Mucosa of stomach (tissue), 1 donor: ENCODE results near the gene ELAC2.
"Not testable (repeated sequence)": the region's sequence is repeated elsewhere in the genome, so short reads cannot be mapped to it uniquely, and the experiment has no call there.

Source experiments
- H3K27me3 ChIP-seq: one replicate; pipeline ENCODE4 v1.7.0; 2013; ENCODE audit warnings: mild to moderate bottlenecking, low read length; ENCODE audit not compliant: control insufficient read depth, insufficient read depth
- H3K36me3 ChIP-seq: one replicate; pipeline ENCODE4 v1.7.0; 2013; ENCODE audit warnings: low read length; ENCODE audit not compliant: control insufficient read depth, insufficient read depth
- H3K4me1 ChIP-seq: one replicate; pipeline ENCODE4 v1.7.0; 2013; ENCODE audit warnings: mild to moderate bottlenecking, low read length; ENCODE audit not compliant: control insufficient read depth, insufficient read depth
- H3K4me3 ChIP-seq: one replicate; pipeline ENCODE4 v1.7.0; 2013; ENCODE audit warnings: low read length
- H3K9ac ChIP-seq: one replicate; pipeline ENCODE4 v1.7.0; 2013; ENCODE audit warnings: mild to moderate bottlenecking, low read length, moderate library complexity
- H3K9me3 ChIP-seq: one replicate; pipeline ENCODE4 v1.7.0; 2013; ENCODE audit warnings: mild to moderate bottlenecking, low read length, moderate library complexity; ENCODE audit not compliant: control insufficient read depth
- donor health status: Pancreatic carcinoma.

ELAC2 gene

GRCh38 chr17:12983991-12984884 is 33.6 kb downstream of the ELAC2 start:
- H3K9ac ChIP-seq: no peak overlapping the region
- no peaks in the 10 kb centered on the region for H3K36me3 ChIP-seq
- no peaks in the 10 kb centered on the region for H3K27me3 ChIP-seq
- H3K9me3 ChIP-seq: no peaks in the 10 kb centered on the region
- H3K4me1 ChIP-seq: no peaks in the 10 kb centered on the region
- H3K4me3 ChIP-seq: no peak overlapping the region

- Histone ChIP-seq H3K27me3 (no peaks in the 10 kb centered on the region), H3K4me1 (no peaks in the 10 kb centered on the region), H3K4me3 (no peak overlapping the region), H3K36me3 (no peaks in the 10 kb centered on the region), H3K9me3 (no peaks in the 10 kb centered on the region), H3K9ac (no peak overlapping the region)
Observed at GRCh38 chr17:12982224-12982623, 35.6 kb downstream of the ELAC2 start.

- no peak overlapping the region for H3K4me3 ChIP-seq
- H3K27me3 ChIP-seq: no peaks in the 10 kb centered on the region
- H3K9me3 ChIP-seq: no peaks in the 10 kb centered on the region
Observed at GRCh38 chr17:12979826-12980500, 37.9 kb downstream of the ELAC2 start.

GRCh38 chr17:12979246-12979645 is 38.6 kb downstream of the ELAC2 start:
- H3K4me1 ChIP-seq: no peaks in the 10 kb centered on the region
- no peak overlapping the region for H3K4me3 ChIP-seq
- H3K27me3 ChIP-seq: no peaks in the 10 kb centered on the region
- H3K9me3 ChIP-seq: no peaks in the 10 kb centered on the region
- no peaks in the 10 kb centered on the region for H3K36me3 ChIP-seq
- no peak overlapping the region for H3K9ac ChIP-seq

More at GRCh38 chr17:12979826-12980500, 37.9 kb downstream of the ELAC2 start:
- H3K36me3 ChIP-seq: no peaks in the 10 kb centered on the region
- no peak overlapping the region for H3K9ac ChIP-seq
- H3K4me1 ChIP-seq: no peaks in the 10 kb centered on the region

GRCh38 chr17:12978787-12979186 is 39.0 kb downstream of the ELAC2 start:
- H3K27me3 ChIP-seq, H3K4me1 ChIP-seq, H3K9me3 ChIP-seq, H3K4me3 ChIP-seq, H3K36me3 ChIP-seq, H3K9ac ChIP-seq: not testable (repeated sequence)

- Histone ChIP-seq H3K36me3 (no peaks in the 10 kb centered on the region), H3K9ac (no peak overlapping the region), H3K4me1 (peaks cover 6% of the 10 kb centered on the region), H3K9me3 (no peaks in the 10 kb centered on the region), H3K4me3 (no peak overlapping the region), H3K27me3 (no peaks in the 10 kb centered on the region)
Observed at GRCh38 chr17:12977008-12977751, 40.6 kb downstream of the ELAC2 start.

- Histone ChIP-seq H3K9ac (no peak overlapping the region), H3K36me3 (no peaks in the 10 kb centered on the region), H3K4me3 (no peak overlapping the region), H3K27me3 (no peaks in the 10 kb centered on the region), H3K9me3 (no peaks in the 10 kb centered on the region), H3K4me1 (peaks cover 6% of the 10 kb centered on the region)
Observed at GRCh38 chr17:12974005-12974531, 43.8 kb downstream of the ELAC2 start.

GRCh38 chr17:12973496-12974004 is 44.3 kb downstream of the ELAC2 start:
- Histone ChIP-seq H3K9me3 (no peaks in the 10 kb centered on the region), H3K4me1 (peaks cover 6% of the 10 kb centered on the region), H3K9ac (no peak overlapping the region), H3K4me3 (no peak overlapping the region), H3K36me3 (no peaks in the 10 kb centered on the region), H3K27me3 (no peaks in the 10 kb centered on the region)

- Histone ChIP-seq H3K9ac (no peak overlapping the region), H3K27me3 (no peaks in the 10 kb centered on the region), H3K36me3 (no peaks in the 10 kb centered on the region), H3K4me3 (no peak overlapping the region), H3K9me3 (no peaks in the 10 kb centered on the region), H3K4me1 (no peaks in the 10 kb centered on the region)
Observed at GRCh38 chr17:12967962-12968361, 49.9 kb downstream of the ELAC2 start.

- Histone ChIP-seq H3K9me3 (no peaks in the 10 kb centered on the region), H3K36me3 (no peaks in the 10 kb centered on the region), H3K27me3 (no peaks in the 10 kb centered on the region), H3K9ac (no peak overlapping the region), H3K4me3 (no peak overlapping the region), H3K4me1 (no peaks in the 10 kb centered on the region)
Observed at GRCh38 chr17:12966413-12966812, 51.4 kb downstream of the ELAC2 start.

GRCh38 chr17:12965988-12966387 is 51.8 kb downstream of the ELAC2 start:
- no peaks in the 10 kb centered on the region for H3K9me3 ChIP-seq
- no peaks in the 10 kb centered on the region for H3K27me3 ChIP-seq
- H3K9ac ChIP-seq: no peak overlapping the region
- no peak overlapping the region for H3K4me3 ChIP-seq
- H3K36me3 ChIP-seq: no peaks in the 10 kb centered on the region
- no peaks in the 10 kb centered on the region for H3K4me1 ChIP-seq
